Neuron (in vitro differentiated cells): Measurements from ENCODE around the gene JMY.
"Not testable (repeated sequence)": the region's sequence is repeated elsewhere in the genome, so short reads cannot be mapped to it uniquely, and the experiment has no call there.

Experiments
- H2AFZ ChIP-seq: one replicate; pipeline ENCODE4 v1.6.1; 2013; ENCODE audit warnings: low read depth, mild to moderate bottlenecking, inconsistent platforms, low read length, moderate library complexity
- H3K27me3 ChIP-seq: one replicate; pipeline ENCODE4 v1.6.1; 2013; ENCODE audit warnings: low read length; ENCODE audit not compliant: insufficient read depth
- H3K36me3 ChIP-seq: one replicate; pipeline ENCODE4 v1.6.1; 2013; ENCODE audit warnings: low read length; ENCODE audit not compliant: insufficient read depth
- H3K4me1 ChIP-seq: one replicate; pipeline ENCODE4 v1.6.1; 2013; ENCODE audit warnings: low read length; ENCODE audit not compliant: insufficient read depth
- H3K4me3 ChIP-seq: 2 replicates; pipeline ENCODE4 v1.5.1; 2013; ENCODE audit warnings: mild to moderate bottlenecking, low read length, moderate library complexity
- H3K9me3 ChIP-seq: one replicate; pipeline ENCODE4 v1.6.1; 2013; ENCODE audit warnings: low read length

JMY gene

DNA sequence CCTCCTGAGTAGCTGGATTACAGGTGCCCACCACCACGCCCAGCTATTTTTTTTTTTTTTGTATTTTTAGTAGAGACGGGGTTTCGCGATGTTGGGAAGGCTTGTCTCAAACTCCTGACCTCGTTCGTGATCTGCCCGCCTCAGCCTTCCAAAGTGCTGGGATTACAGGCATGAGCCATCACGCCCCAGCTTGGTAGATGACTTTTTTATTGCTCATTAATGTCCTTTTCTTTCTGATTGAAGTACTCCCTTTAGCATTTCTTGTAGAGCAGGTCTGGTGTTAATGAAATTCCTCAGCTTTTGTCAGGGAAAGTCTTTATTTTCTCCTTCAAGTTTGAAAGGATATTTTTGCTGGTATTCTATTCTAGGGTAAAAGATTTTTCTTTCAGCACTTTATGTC is 18.1 kb downstream of the JMY start:
- H3K27me3 ChIP-seq, H3K36me3 ChIP-seq, H3K4me1 ChIP-seq, H2AFZ ChIP-seq, H3K4me3 ChIP-seq, H3K9me3 ChIP-seq: not testable (repeated sequence)

DNA sequence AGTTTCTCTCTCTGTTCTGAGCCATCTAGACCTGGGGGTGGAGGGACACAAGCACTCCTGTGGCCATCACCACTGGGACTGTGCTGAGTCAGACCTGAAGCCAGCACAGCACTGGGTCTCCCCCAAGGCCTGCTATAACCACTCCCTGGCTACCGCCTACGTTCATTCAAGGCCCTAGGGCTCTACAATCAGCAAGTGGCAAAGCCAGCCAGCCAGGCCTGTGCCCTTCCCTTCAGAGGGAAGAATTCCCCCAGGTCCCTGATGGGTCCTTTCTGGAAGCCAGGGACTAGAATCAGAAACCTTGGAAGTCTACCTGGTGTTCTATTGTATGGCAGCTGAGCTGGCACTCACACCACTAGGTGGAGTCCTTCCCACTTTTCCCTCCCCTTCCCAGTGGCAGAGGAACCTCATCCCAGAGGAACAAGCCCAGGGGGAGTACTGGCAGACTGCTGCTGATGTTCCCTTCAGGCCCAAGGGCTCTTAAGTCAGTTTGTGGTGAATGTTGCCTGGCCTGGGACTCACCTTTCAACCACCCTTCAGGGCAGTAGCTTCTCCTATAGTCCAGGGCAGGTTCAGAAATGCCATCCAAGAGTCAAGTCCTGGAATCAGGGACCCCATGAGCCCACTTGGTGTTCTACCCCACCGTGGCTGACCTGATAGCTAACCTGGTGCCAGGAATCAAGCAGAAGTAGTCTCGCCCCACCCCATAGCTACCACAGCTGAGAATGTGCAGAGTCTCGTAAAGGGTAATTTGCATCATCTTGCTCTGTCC is 20.0 kb downstream of the JMY start:
- no peaks in the 10 kb centered on the region for H3K36me3 ChIP-seq
- no peaks in the 10 kb centered on the region for H3K9me3 ChIP-seq
- no peak overlapping the region for H3K4me3 ChIP-seq
- peaks cover 4% of the 10 kb centered on the region for H3K4me1 ChIP-seq
- no peaks in the 10 kb centered on the region for H3K27me3 ChIP-seq
- H2AFZ ChIP-seq = no peak overlapping the region

DNA sequence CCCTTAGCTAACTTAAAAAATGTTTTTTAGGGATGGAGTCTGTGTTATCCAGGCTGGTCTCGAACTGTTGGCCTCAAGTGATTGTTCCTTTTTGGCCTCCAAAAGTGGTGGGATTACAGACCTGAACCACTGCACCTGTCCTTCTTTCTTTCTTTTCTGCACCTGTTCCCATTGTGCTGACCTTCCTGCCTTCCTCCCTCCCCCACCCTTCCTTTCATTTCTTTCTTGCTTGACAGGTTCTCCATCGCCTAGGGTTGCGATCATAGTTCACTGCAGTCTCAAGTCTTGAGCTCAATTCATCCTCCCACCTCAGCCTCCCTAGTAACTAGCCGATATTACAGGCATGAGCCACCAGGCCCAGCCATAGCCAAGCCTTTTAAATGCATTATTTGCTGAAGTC is 20.6 kb downstream of the JMY start:
- Histone ChIP-seq H3K27me3 (no peaks in the 10 kb centered on the region), H3K4me1 (peaks cover 4% of the 10 kb centered on the region), H2AFZ (no peak overlapping the region), H3K4me3 (no peak overlapping the region), H3K9me3 (no peaks in the 10 kb centered on the region), H3K36me3 (no peaks in the 10 kb centered on the region)

DNA sequence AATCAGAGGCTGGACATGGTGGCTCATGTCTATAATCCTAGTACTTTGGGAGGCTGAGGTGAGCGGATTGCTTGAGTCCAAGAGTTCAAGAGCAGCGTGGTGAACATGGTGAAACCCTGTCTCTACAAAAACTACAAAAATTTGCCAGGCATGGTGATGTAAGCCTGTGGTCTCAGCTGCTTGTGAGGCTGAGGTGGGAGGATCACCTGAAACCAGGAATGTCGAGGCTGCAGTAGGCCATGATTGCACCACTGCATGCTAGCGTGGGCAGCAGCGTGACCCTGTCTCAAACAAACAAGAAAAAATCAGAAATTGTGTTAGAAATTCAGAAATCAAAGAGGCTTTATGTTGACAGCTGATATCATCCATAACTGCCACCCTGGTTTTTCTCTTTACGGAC is 21.4 kb downstream of the JMY start:
- H3K4me1 ChIP-seq = peaks cover 8% of the 10 kb centered on the region
- no peaks in the 10 kb centered on the region for H3K9me3 ChIP-seq
- H3K27me3 ChIP-seq = no peaks in the 10 kb centered on the region
- no peaks in the 10 kb centered on the region for H3K36me3 ChIP-seq
- H3K4me3 ChIP-seq = no peak overlapping the region
- H2AFZ ChIP-seq = no peak overlapping the region

DNA sequence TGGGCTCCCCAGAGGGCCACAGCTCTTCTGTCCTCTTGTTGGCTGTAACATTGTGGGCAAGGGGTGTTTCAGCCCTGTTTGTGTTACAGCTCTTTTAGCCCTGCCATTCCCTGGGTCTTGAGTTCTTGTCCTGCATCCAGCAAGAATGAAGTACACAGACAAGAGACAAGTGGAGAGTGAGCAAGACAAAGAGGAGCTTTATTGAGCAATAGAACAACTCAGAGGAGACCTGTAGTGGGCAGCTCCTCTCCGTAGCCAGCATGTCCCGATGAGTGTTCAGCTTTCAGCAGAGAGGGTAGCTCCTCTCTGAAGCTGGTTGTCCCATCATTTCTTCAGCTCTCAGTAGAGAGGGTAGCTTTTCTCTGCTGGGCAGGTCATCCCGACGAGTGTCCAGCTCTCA is 22.9 kb downstream of the JMY start:
- no peaks in the 10 kb centered on the region for H3K27me3 ChIP-seq
- H3K4me3 ChIP-seq = no peak overlapping the region
- H3K9me3 ChIP-seq = no peaks in the 10 kb centered on the region
- peaks cover 8% of the 10 kb centered on the region for H3K4me1 ChIP-seq
- H2AFZ ChIP-seq = no peak overlapping the region
- H3K36me3 ChIP-seq = no peaks in the 10 kb centered on the region

DNA sequence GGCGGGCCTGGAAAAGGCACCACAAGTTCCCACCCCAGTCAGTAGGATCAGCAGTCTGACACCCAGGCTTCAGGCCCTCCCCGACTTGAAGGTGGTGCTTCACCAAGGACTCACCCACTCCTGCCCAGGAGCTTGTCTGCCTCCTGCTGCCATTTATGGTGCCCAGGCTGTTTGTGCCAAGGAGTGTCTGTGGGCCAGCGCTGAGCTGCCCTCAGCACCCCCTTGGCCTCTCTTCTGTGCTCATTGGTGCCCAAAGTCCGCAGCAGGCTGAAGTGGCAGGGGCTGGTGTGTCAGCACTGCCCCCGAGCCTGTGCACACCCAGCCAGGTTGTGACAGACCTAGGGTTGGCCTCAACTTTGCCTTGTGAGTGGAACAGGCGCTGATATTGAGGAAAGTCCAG is 23.5 kb downstream of the JMY start:
- no peak overlapping the region for H2AFZ ChIP-seq
- H3K36me3 ChIP-seq = no peaks in the 10 kb centered on the region
- H3K4me3 ChIP-seq = no peak overlapping the region
- H3K4me1 ChIP-seq = peaks cover 6% of the 10 kb centered on the region
- H3K27me3 ChIP-seq = no peaks in the 10 kb centered on the region
- H3K9me3 ChIP-seq = no peaks in the 10 kb centered on the region

DNA sequence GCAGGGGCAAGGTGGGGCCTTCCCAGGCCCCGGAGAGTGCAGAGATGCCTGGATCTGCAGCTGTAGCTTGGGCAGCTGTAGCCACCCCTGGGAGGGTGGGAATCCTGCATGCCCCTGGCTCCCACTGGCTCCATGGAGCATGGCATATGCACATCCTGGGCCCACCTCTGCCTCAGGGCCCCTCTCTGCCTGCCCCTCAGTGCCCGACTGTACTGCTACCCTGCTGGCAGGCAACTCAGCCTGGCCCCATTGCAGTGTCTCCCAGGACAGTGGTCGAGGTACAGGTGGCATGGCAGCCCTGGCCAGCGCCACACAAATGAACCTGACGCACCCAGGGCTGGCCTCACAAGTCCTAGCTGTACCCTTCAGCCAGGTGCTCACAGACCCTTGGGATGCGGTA is 23.9 kb downstream of the JMY start:
- Histone ChIP-seq H3K4me3 (no peak overlapping the region), H3K4me1 (peaks cover 5% of the 10 kb centered on the region), H2AFZ (no peak overlapping the region), H3K36me3 (no peaks in the 10 kb centered on the region), H3K27me3 (no peaks in the 10 kb centered on the region), H3K9me3 (no peaks in the 10 kb centered on the region)

DNA sequence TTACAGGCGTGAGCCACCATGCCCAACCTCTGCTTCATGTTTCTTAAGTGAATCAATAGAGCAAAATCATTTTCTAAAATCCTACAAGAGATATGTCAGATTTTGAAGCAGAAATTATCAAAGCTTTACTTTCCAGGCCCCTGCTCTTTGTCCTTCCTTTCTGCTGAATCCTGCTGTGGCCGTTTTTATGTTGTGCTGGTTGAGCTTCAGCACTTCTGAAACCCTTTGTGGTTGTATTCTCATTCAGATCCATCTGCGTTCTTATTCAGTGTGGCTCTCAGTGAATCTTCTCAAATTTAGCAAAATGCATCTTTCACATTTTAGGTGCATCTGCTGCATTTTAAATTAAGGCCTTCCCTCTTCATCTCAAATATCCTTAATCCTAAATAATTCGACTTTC is 26.0 kb downstream of the JMY start:
- Histone ChIP-seq H3K9me3 (no peaks in the 10 kb centered on the region), H3K4me3 (no peak overlapping the region), H2AFZ (no peak overlapping the region), H3K36me3 (no peaks in the 10 kb centered on the region), H3K27me3 (no peaks in the 10 kb centered on the region), H3K4me1 (peaks cover 5% of the 10 kb centered on the region)

DNA sequence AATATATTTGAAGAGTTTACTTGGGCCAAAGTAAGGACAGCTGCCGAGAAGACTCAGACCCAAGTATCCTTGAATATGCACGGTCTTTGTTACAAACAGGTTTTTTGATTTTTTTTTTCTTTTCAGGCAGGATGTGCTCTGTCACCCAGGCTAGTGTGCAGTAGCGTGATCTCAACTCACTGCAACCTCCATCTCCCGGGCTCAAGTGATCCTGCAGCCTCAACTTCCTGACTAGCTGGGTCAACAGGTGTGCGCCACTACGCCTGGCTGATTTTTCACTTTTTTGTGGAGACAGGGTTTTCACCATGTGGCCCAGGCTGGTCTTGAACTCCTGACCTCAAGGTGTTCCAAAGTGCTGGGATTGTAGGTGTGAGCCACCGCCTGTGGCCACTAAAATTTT is 27.4 kb downstream of the JMY start:
- H3K27me3 ChIP-seq = no peaks in the 10 kb centered on the region
- no peaks in the 10 kb centered on the region for H3K36me3 ChIP-seq
- no peak overlapping the region for H2AFZ ChIP-seq
- no peak overlapping the region for H3K4me3 ChIP-seq
- peaks cover 5% of the 10 kb centered on the region for H3K4me1 ChIP-seq
- no peaks in the 10 kb centered on the region for H3K9me3 ChIP-seq

DNA sequence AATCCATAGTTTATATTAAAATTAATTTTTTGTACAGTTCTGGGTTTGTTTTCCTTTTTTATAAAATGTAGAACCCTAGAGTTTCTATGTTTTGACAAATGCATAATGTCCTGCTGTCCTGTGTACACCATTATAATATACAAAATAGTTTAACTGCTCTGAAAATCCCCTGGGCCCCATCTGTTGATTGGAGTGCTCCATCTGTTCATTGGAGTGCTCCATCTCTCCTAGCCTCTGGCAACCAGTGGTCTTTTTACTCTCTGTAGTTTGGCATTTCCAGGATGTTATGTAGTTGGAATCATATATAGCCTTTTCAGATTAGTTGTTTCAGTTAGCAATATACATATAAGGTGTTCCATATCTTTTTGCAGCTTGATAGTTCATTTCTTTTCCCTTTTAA is 31.2 kb downstream of the JMY start:
- H3K36me3 ChIP-seq = peaks cover 3% of the 10 kb centered on the region
- no peaks in the 10 kb centered on the region for H3K9me3 ChIP-seq
- no peak overlapping the region for H3K4me3 ChIP-seq
- no peaks in the 10 kb centered on the region for H3K4me1 ChIP-seq
- H3K27me3 ChIP-seq = no peaks in the 10 kb centered on the region
- H2AFZ ChIP-seq = no peak overlapping the region

DNA sequence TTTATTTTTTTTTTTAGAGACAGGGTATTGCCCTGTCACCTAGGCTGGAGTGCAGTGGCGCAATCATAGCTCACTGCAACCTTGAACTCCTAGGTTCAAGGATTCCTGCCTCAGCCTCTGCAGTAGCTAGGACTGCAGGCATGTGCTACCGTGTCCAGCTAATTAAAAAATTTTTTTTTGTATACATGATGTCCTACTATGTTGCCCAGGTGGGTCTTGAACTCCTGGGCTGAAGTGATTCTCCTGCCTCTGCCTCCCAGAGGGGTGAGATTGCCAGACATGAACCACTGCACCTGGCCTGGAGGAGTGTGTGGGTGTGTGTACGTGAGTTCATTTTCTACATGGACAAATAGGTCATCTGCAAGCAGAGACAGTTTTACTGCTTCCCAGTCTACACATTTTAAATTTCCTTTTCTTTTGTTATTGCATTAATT is 33.8 kb downstream of the JMY start:
- no peaks in the 10 kb centered on the region for H3K27me3 ChIP-seq
- no peaks in the 10 kb centered on the region for H3K4me1 ChIP-seq
- H3K36me3 ChIP-seq = peaks cover 3% of the 10 kb centered on the region
- peaks cover 3% of the 10 kb centered on the region for H3K9me3 ChIP-seq
- no peak overlapping the region for H2AFZ ChIP-seq
- H3K4me3 ChIP-seq = no peak overlapping the region

DNA sequence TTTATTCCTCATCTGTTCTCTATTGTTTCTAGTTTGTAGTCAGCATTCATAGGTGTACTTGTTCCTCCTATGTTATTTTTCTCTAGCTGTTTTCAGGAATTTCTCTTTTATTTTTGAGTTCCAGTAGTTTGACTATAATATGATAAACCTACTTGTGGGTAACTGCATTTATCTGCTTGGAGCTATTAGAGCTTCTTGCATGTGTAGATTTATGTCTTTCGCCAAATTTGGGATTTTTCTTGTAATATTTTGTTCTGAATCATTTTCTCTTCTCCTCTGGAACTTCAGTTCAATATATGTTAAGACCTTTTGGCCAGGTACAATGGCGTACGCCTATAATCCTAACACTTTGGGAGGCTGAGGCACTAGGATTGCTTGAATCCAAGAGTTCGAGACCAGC is 37.4 kb downstream of the JMY start:
- H3K36me3 ChIP-seq = peaks cover 6% of the 10 kb centered on the region
- H3K27me3 ChIP-seq = no peaks in the 10 kb centered on the region
- no peak overlapping the region for H2AFZ ChIP-seq
- peaks cover 4% of the 10 kb centered on the region for H3K9me3 ChIP-seq
- H3K4me3 ChIP-seq = no peak overlapping the region
- no peaks in the 10 kb centered on the region for H3K4me1 ChIP-seq

DNA sequence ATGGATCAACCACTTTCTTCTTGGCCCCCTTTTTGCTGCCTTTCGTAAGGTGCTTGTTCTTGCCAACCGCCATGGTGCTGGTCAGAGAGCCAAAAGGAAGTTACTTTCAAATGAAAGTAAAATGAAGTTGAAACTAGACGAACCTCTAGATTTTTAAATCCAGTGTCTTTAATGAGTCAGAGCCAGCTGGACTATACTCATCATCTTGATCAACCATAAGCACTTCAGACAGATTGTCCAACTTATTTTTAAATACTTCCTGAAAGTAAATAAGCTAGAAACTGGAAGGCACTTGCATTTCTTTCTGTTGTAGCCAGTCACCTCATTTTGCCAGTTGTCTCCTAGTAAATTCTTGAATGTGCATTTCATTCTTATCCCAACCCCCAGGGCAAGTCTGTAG is 48.9 kb downstream of the JMY start:
- H3K9me3 ChIP-seq = no peaks in the 10 kb centered on the region
- H2AFZ ChIP-seq = no peak overlapping the region
- H3K4me1 ChIP-seq = no peaks in the 10 kb centered on the region
- no peak overlapping the region for H3K4me3 ChIP-seq
- peaks cover 6% of the 10 kb centered on the region for H3K36me3 ChIP-seq
- H3K27me3 ChIP-seq = no peaks in the 10 kb centered on the region

DNA sequence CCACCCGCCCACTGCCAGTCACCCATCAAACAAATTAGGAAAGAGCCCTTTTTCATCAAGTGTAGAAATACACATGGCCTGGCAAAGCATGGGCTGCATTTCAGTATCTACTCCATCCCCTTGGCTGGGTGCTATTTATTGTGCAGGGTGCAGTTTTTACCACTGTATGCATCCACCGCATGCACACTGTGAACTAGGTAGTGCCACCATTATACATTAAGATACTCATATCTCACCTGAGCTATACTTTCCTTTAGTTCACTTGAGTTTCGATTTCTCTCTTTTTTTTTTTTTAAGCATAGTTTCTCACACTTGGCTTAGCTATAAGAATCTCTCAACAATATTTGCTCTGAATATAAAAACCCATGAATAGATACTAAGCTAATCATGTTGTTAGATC is 49.4 kb downstream of the JMY start:
- H2AFZ ChIP-seq = no peak overlapping the region
- peaks cover 6% of the 10 kb centered on the region for H3K36me3 ChIP-seq
- no peaks in the 10 kb centered on the region for H3K4me1 ChIP-seq
- H3K4me3 ChIP-seq = no peak overlapping the region
- H3K27me3 ChIP-seq = no peaks in the 10 kb centered on the region
- H3K9me3 ChIP-seq = no peaks in the 10 kb centered on the region
